PC-3 (cell line): ENCODE results near the gene TECPR2. TPM values are rescaled to one million over a fixed set of nuclear protein-coding genes. Genes with fewer than 3 reads are reported as not detected.

Experiments used
- ATAC-seq: fragments of 200-7000 bp; cut with Tn5 transposase; 2 replicates; pipeline ENCODE4 v1.9.1; 2020; ENCODE audit warnings: mild to moderate bottlenecking, moderate library complexity
- BruUV-seq: library from RNA; stranded (reverse); fragments of 400-500 nt; replicated peaks from 2 replicates; lab custom pipeline; 2021; lab: Mats Ljungman, UMichigan
- CTCF ChIA-PET: fragments of 300-600 bp; sonication (Branson Sonifier 250); formaldehyde crosslinking; loops from one replicate; lab custom pipeline; 2022; ENCODE audit warnings: antibody characterized with exemption; lab: Charles Lee
- POLR2A ChIA-PET: fragments of 300-600 bp; sonication (Branson Sonifier 250); formaldehyde crosslinking; loops from one replicate; lab custom pipeline; 2022; ENCODE audit warnings: antibody characterized with exemption; ENCODE audit not compliant: unreplicated experiment; lab: Charles Lee
- DNase-seq: peaks from one replicate; pipeline ENCODE4 v3.0.0-alpha.2; 2015
- H2AFZ ChIP-seq: fragments of 300-600 bp; sonication (generic); 2 replicates; pipeline ENCODE4 v1.6.0; 2016; ENCODE audit warnings: antibody characterized with exemption, low read length
- H3F3A ChIP-seq: fragments of 300-600 bp; sonication (generic); one replicate; pipeline ENCODE4 v1.6.0; 2017; ENCODE audit warnings: antibody characterized with exemption, low read length, control low read depth, mild to moderate bottlenecking; ENCODE audit not compliant: unreplicated experiment
- H3K27ac ChIP-seq: fragments of 300-600 bp; sonication (generic); 2 replicates; pipeline ENCODE4 v1.5.1; 2016; ENCODE audit warnings: mild to moderate bottlenecking, low read length
- H3K27me3 ChIP-seq: fragments of 300-600 bp; sonication (generic); 2 replicates; pipeline ENCODE4 v1.6.1; 2016; ENCODE audit warnings: low read length, mixed read lengths
- H3K36me3 ChIP-seq: fragments of 300-600 bp; sonication (generic); 2 replicates; pipeline ENCODE4 v1.6.1; 2016; ENCODE audit warnings: low read depth, mixed run types, low read length, mixed read lengths
- H3K4me1 ChIP-seq: fragments of 300-600 bp; sonication (generic); 2 replicates; pipeline ENCODE4 v1.5.1; 2016; ENCODE audit warnings: low read length; ENCODE audit not compliant: insufficient read depth
- H3K4me2 ChIP-seq: fragments of 300-600 bp; sonication (generic); 2 replicates; pipeline ENCODE4 v1.6.0; 2016; ENCODE audit warnings: low read length
- H3K4me3 ChIP-seq: fragments of 300-600 bp; sonication (generic); 2 replicates; pipeline ENCODE4 v1.5.1; 2016; ENCODE audit warnings: mild to moderate bottlenecking, low read length, mixed read lengths
- H3K79me2 ChIP-seq: fragments of 300-600 bp; sonication (generic); 2 replicates; pipeline ENCODE4 v1.6.1; 2017; ENCODE audit warnings: low read length, mixed read lengths
- H3K9ac ChIP-seq: fragments of 300-600 bp; sonication (generic); 2 replicates; pipeline ENCODE4 v1.6.0; 2016; ENCODE audit warnings: mild to moderate bottlenecking, low read length
- H3K9me2 ChIP-seq: fragments of 300-600 bp; sonication (generic); replicated peaks from 2 replicates; pipeline ENCODE4 v1.6.1; 2016; ENCODE audit warnings: mixed run types, low read length, mixed read lengths
- H3K9me3 ChIP-seq: fragments of 300-600 bp; sonication (generic); 2 replicates; pipeline ENCODE4 v1.6.1; 2016; ENCODE audit warnings: low read length, mixed read lengths
- H4K20me1 ChIP-seq: fragments of 300-600 bp; sonication (generic); 2 replicates; pipeline ENCODE4 v1.6.1; 2016; ENCODE audit warnings: low read length, mixed read lengths
- CTCF ChIP-seq: fragments of 300-600 bp; sonication (generic); conservative IDR thresholded peaks from 2 replicates; pipeline ENCODE4 v1.5.1; 2017; ENCODE audit warnings: antibody characterized with exemption, low read depth, mild to moderate bottlenecking, low read length
- EZH2 ChIP-seq: fragments of 300-600 bp; sonication (generic); IDR thresholded peaks from one replicate; pipeline ENCODE4 v1.6.1; 2017; ENCODE audit warnings: antibody characterized with exemption, mild to moderate bottlenecking, low read length; ENCODE audit not compliant: unreplicated experiment
- EZH2phosphoT487 ChIP-seq: fragments of 300-600 bp; sonication (generic); IDR thresholded peaks from 2 replicates; pipeline ENCODE4 v1.6.1; 2018; ENCODE audit warnings: mild to moderate bottlenecking, antibody characterized with exemption, low read length, borderline replicate concordance
- intact Hi-C: fragments of 100-400 bp; cut with micrococcal nuclease; formaldehyde crosslinking; loops from 2 replicates; pipeline ENCODE4 v1.9.0; 2023
- total RNA-seq: library from RNA; depleted of rRNA; stranded (reverse); fragments of >200 nt; gene quantifications from 2 replicates; pipeline ENCODE4 v1.2.3, GENCODE V29; 2014

The TECPR2 gene
- total RNA-seq, 1 experiment from 2014 or later, result 15.7 TPM

- no peak for DNase-seq
- Histone ChIP-seq H3K4me1 (peaks cover 35% of the 10 kb centered on the region), H3K27me3 (no peaks in the 10 kb centered on the region), H3K36me3 (peaks cover 3% of the 10 kb centered on the region; the same call in 1 of the 2 replicates), H3K4me2 (peak overlapping the region; percentile 99), H3K4me3 (peak overlapping the region; percentile 96), H3K79me2 (peaks cover 33% of the 10 kb centered on the region), H3K9ac (peak overlapping the region; percentile 92), H2AFZ (peak overlapping the region; percentile 80; the same call in 1 of the 2 replicates), H3F3A (no peaks in the 10 kb centered on the region), H3K27ac (no peak overlapping the region), H3K9me2 (no peaks in the 10 kb centered on the region), H3K9me3 (no peaks in the 10 kb centered on the region), H4K20me1 (no peaks in the 10 kb centered on the region)
- TF ChIP-seq EZH2phosphoT487 (no peak), CTCF (no peak), EZH2 (no peak)
- POLR2A ChIA-PET, result no interaction called here
- CTCF ChIA-PET, result interaction anchor here (0.8 kb wide), 1 partner anchor 100 kb away, joined by 4 read pairs; no protein-coding TSS in a partner anchor
- BruUV-seq, result no TSS peak
- intact Hi-C loops, result no loop called here
- ATAC-seq, result no peak
Observed at GRCh38 chr14:102320671-102321455, 41.9 kb upstream of the TECPR2 start.

GRCh38 chr14:102321456-102322422 lies 41.0 kb upstream of the TECPR2 start:
- Histone ChIP-seq H3F3A (no peaks in the 10 kb centered on the region), H3K9me2 (no peaks in the 10 kb centered on the region), H3K79me2 (peaks cover 33% of the 10 kb centered on the region), H3K9ac (no peak overlapping the region), H2AFZ (no peak overlapping the region), H3K4me1 (peaks cover 27% of the 10 kb centered on the region), H3K36me3 (peaks cover 9% of the 10 kb centered on the region; the same call in 1 of the 2 replicates), H3K4me3 (no peak overlapping the region), H3K27ac (no peak overlapping the region), H3K4me2 (no peak overlapping the region), H3K27me3 (no peaks in the 10 kb centered on the region), H4K20me1 (no peaks in the 10 kb centered on the region), H3K9me3 (no peaks in the 10 kb centered on the region)
- CTCF ChIA-PET, result interaction anchor here (0.8 kb wide), 1 partner anchor 100 kb away, joined by 4 read pairs; no protein-coding TSS in a partner anchor
- intact Hi-C loops, result no loop called here
- BruUV-seq, result no TSS peak
- POLR2A ChIA-PET, result no interaction called here
- ATAC-seq (no peak), DNase-seq (no peak)
- TF ChIP-seq EZH2 (no peak), EZH2phosphoT487 (no peak), CTCF (no peak)
